Omental fat pad (tissue), 4 donors: ENCODE data around the gene FRAS1. TPM values are rescaled to one million over a fixed set of nuclear protein-coding genes. Genes with fewer than 3 reads are reported as not detected.

Source experiments
- ATAC-seq: fragments of 150-250 bp; one replicate; pipeline ENCODE4 v1.9.1; 2016; ENCODE audit warnings: mild to moderate bottlenecking, moderate library complexity; ENCODE audit not compliant: low FRiP score
- DNase-seq: peaks from one replicate; pipeline ENCODE4 v3.0.0-alpha.2; 2019; ENCODE audit warnings: low spot score
- total RNA-seq, 4 donors: library from RNA; depleted of rRNA; stranded (reverse); fragments of >200 nt; gene quantifications; one replicate each; pipeline ENCODE4 v1.1.0, GENCODE V29; 2016
- TF ChIP-seq, protein P1 (sequence below), 3 donors: fragments of 450-650 bp; IDR thresholded peaks; one replicate each; pipeline ENCODE4 v1.5.1; 2016 to 2017; ENCODE audit warnings: antibody characterized with exemption in 3 of 3, mild to moderate bottlenecking in 3 of 3, moderate library complexity in 2 of 3

The FRAS1 gene
- total RNA-seq, 4 donors from 2014 or later, result 0.47 to 40.5 (median 7.7) TPM

DNA sequence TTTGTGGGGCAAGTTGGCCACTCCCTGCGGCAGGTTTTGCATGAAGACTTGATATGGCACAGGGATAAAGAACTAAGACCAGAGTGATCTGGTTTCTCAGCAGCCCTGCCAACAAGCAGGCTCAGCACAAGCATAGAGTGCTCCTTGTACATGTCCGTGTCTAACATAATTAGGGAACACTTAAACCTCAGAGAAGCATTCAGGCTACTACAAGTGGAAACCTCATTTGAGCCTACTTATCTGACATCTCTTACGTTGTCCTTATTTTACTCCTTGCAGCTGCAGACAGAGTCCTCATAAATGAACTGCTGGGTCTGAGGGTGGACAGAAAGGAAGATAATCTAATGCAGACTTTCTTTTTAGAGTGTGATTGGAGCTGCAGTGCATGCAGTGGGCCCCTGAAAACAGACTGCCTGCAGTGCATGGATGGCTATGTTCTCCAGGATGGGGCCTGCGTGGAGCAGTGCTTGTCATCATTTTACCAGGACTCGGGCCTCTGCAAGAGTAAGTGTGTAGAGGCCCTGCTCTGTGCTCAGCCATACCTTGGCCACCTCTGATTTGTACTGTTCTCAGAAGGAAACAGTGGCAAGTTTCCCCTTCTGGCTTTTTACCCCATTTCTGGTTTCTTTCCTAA is 315.3 kb downstream of the FRAS1 start:
- DNase-seq, result no peak
- no peak for ATAC-seq
- TF ChIP-seq, protein P1, sequence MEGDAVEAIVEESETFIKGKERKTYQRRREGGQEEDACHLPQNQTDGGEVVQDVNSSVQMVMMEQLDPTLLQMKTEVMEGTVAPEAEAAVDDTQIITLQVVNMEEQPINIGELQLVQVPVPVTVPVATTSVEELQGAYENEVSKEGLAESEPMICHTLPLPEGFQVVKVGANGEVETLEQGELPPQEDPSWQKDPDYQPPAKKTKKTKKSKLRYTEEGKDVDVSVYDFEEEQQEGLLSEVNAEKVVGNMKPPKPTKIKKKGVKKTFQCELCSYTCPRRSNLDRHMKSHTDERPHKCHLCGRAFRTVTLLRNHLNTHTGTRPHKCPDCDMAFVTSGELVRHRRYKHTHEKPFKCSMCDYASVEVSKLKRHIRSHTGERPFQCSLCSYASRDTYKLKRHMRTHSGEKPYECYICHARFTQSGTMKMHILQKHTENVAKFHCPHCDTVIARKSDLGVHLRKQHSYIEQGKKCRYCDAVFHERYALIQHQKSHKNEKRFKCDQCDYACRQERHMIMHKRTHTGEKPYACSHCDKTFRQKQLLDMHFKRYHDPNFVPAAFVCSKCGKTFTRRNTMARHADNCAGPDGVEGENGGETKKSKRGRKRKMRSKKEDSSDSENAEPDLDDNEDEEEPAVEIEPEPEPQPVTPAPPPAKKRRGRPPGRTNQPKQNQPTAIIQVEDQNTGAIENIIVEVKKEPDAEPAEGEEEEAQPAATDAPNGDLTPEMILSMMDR (IDR thresholded peaks at IDR 0.05), result no peak

DNA sequence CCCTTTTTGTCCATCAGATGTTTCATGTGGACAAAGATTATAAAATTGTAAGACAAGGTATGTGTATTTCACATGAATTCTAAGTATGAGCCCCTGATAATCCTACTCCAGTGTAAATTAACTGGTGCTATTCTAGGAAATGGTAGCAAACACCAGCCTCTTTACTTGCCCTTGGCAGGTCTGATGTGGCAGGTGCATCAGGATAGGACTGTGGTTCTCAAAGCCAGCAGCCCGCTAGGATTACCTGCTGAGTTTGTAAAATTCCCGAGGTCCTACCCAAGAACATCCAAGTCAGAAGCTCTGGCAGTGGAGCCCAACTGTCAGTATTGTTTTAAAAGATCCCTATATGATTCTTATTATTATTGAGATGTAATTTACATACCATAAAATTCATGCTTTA is 320.4 kb downstream of the FRAS1 start:
- ATAC-seq, result no peak
- TF ChIP-seq, protein P1 (IDR thresholded peaks at IDR 0.05), result no peak
- no peak for DNase-seq

DNA sequence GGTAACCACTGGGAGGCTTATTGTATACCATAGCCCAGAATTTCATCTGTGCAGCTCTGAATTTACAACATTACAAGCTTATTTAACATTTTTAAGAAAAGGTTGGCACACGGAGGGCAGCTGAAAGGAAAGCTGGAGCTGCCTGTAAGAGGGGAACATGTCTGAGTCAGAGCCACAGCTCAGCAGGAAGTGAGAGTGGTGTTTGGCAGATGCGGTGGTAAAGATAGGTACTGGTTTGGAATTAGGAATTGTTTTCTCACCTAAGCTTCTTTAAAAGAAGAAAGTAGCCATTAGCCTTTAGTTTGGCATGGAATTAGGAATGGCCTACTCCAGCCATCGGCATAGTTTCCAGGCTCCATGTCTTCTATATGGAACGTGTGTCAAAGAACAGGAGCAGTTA is 321.9 kb downstream of the FRAS1 start:
- ATAC-seq (no peak), DNase-seq (no peak)
- TF ChIP-seq, protein P1 (IDR thresholded peaks at IDR 0.05), result no peak

DNA sequence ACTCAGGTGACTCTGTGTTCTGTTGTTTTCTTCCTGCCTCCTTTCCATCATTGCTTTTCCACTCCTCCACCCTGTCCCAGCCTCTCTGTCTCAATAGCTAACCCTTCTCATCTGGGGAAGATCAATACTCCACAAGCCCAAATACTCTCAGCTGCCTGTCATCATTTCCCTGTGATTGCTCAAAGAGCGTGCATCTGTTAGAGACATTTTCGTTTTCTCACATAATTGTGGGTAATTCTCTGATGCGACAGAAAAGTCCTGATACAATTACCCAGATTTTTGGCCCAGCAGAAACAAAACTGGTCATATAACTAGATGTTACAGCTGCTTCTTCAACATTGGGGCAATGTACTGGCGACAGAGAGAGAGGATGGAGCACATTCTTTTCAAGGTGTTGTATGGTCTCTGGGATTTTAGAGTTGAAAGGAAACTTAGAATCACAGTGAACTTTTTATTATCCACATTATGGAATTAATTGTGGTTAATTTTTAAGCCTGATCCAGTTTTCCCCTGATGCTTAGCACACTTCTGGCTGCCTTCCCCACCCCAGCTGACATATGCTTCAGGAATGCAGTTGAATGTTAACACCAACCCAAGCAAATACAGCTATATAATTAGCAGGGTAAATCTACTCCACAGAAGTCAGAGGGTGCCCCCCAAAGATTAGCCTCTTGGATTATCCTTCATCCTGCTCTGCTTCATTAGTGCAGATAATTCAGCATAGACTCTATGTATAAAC is 323.0 kb downstream of the FRAS1 start:
- ATAC-seq (no peak), DNase-seq (no peak)
- TF ChIP-seq, protein P1 (IDR thresholded peaks at IDR 0.05), result no peak

DNA sequence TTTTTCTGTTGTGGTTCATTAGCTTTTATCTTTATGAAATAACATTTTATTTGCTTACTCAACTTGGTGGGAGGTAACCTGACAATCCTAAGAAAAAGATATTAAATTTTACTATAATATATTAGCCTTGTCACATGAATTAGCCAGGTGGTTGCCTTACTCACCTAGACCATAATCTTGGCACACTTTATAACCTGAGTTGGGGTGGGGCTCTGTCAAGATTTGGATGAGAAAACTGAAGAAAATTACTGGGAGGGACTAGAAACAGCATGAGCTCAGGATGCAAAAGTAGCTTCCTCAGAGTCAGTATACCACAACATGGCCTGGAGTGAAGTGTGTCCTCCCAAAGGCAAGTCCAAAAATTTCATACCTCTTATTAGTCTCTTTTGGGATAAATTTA is 329.6 kb downstream of the FRAS1 start:
- DNase-seq, result no peak
- ATAC-seq, result peak; percentile 66
- TF ChIP-seq, protein P1 (IDR thresholded peaks at IDR 0.05), result no peak

DNA sequence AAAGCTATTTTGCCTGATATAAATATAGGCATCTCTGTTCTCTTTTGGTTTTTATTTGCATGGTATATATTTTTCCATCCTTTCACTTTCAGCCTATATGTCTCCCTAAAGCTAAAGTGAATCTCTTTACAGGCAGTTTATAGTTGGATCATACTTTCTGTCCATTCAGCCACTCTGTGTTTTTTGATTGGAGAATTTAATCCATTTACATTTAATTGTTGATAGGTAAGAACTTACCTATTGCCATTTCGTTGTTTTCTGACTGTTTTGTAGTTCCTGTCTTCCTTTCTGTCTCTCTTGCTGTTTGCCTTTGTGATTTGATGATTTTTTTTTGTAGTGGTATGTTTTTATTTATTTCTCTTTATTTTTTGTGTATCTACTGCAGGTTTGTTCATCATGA is 338.5 kb downstream of the FRAS1 start:
- ATAC-seq, result no peak
- TF ChIP-seq, protein P1 (IDR thresholded peaks at IDR 0.05), result no peak
- DNase-seq, result no peak
